Retinal pigment epithelial cell (primary cell): ENCODE data around the gene PRKACA.
"Not testable (repeated sequence)": the region's sequence is repeated elsewhere in the genome, so short reads cannot be mapped to it uniquely, and the experiment has no call there.

Source experiments
- DNase-seq: peaks from one replicate; pipeline ENCODE4 v3.0.0-alpha.2; 2010; ENCODE audit warnings: low read depth
- H3K4me3 ChIP-seq: 2 replicates; pipeline ENCODE4 v1.5.1; 2011; ENCODE audit warnings: mild to moderate bottlenecking, low read length, control low read depth, moderate library complexity
- CTCF ChIP-seq: conservative IDR thresholded peaks from 2 replicates; pipeline ENCODE4 v1.5.1; 2011; ENCODE audit warnings: low read depth, low read length, control low read depth, inconsistent platforms

The PRKACA gene

GRCh38 chr19:14048443-14049153, 69.0 kb downstream of the PRKACA start:
- DNase-seq: no peak
- peak; percentile 90 for TF ChIP-seq CTCF
- H3K4me3 ChIP-seq: no peak overlapping the region

GRCh38 chr19:14047866-14048265, 69.7 kb downstream of the PRKACA start:
- not testable (repeated sequence) for H3K4me3 ChIP-seq, DNase-seq

- peak; percentile 70 for TF ChIP-seq CTCF
- H3K4me3 ChIP-seq, DNase-seq: not testable (repeated sequence)
Measured at GRCh38 chr19:14042659-14043608, 74.6 kb downstream of the PRKACA start.
